Ascending aorta (tissue), 2 donors: Measurements from ENCODE around the gene ARSG. TPM values are rescaled to one million over a fixed set of nuclear protein-coding genes. Genes with fewer than 3 reads are reported as not detected.

Experiments used
- DNase-seq, 2 donors: peaks; one replicate each; pipeline ENCODE4 v3.0.0-alpha.2; 2019; ENCODE audit warnings: low spot score in 2 of 2
- H3K27ac ChIP-seq, 2 donors: fragments of 200-600 bp; sonication (generic); one replicate each; pipeline ENCODE4 v1.5.1; 2016 to 2017; ENCODE audit warnings: mild to moderate bottlenecking in 1 of 2
- H3K27me3 ChIP-seq: fragments of 200-600 bp; sonication (generic); one replicate; pipeline ENCODE4 v1.5.1; 2017
- H3K36me3 ChIP-seq, 2 donors: fragments of 200-600 bp; sonication (generic); one replicate each; pipeline ENCODE4 v1.5.1; 2016
- H3K4me1 ChIP-seq, 2 donors: fragments of 200-600 bp; sonication (generic); one replicate each; pipeline ENCODE4 v1.5.1; 2016 to 2017; ENCODE audit warnings: mild to moderate bottlenecking in 1 of 2
- H3K4me3 ChIP-seq, 2 donors: fragments of 200-600 bp; sonication (generic); one replicate each; pipeline ENCODE4 v1.5.1; 2016 to 2017; ENCODE audit warnings: mild to moderate bottlenecking in 1 of 2
- H3K9me3 ChIP-seq, 2 donors: fragments of 200-600 bp; sonication (generic); one replicate each; pipeline ENCODE4 v1.5.1; 2016
- CTCF ChIP-seq, 3 experiments: fragments of 200-600 bp in 2 of 3; fragments of 450-650 bp in 1 of 3; sonication (generic) in 2 of 3; IDR thresholded peaks; one replicate each; pipeline ENCODE4 v1.5.1; 2016 to 2019; ENCODE audit warnings: antibody characterized with exemption in 3 of 3, mild to moderate bottlenecking in 1 of 3, moderate library complexity in 1 of 3
- intact Hi-C: fragments of 100-400 bp; cut with DNase I; formaldehyde crosslinking; loops from one replicate; pipeline ENCODE4 v1.15.1; 2023
- total RNA-seq: library from RNA; depleted of rRNA; stranded (reverse); fragments of >200 nt; gene quantifications from one replicate; pipeline ENCODE4 v1.1.0, GENCODE V29; 2016

Gene ARSG
- total RNA-seq, 1 donor from 2014 or later: 7.3 TPM

GRCh38 chr17:68320311-68320865 is 29.1 kb downstream of the ARSG start:
- no peaks in the 10 kb centered on the region for H3K27me3 ChIP-seq
- TF ChIP-seq CTCF (IDR thresholded peaks at IDR 0.05): no peak
- intact Hi-C loops: no loop called here

GRCh38 chr17:68320943-68321555 is 29.8 kb downstream of the ARSG start:
- Histone ChIP-seq H3K4me1 (no peaks in the 10 kb centered on the region), H3K9me3 (no peaks in the 10 kb centered on the region), H3K27ac (no peak overlapping the region), H3K27me3 (no peaks in the 10 kb centered on the region), H3K36me3 (no peaks in the 10 kb centered on the region), H3K4me3 (no peak overlapping the region)
- no peak for DNase-seq
- TF ChIP-seq CTCF (IDR thresholded peaks at IDR 0.05): no peak
- intact Hi-C loops: no loop called here

More at GRCh38 chr17:68320311-68320865, 29.1 kb downstream of the ARSG start:
- Histone ChIP-seq H3K9me3 (no peaks in the 10 kb centered on the region), H3K27ac (no peak overlapping the region), H3K4me1 (no peaks in the 10 kb centered on the region), H3K36me3 (no peaks in the 10 kb centered on the region), H3K4me3 (no peak overlapping the region)
- no peak for DNase-seq

- Histone ChIP-seq H3K9me3 (no peaks in the 10 kb centered on the region), H3K4me3 (no peak overlapping the region), H3K27me3 (no peaks in the 10 kb centered on the region), H3K4me1 (no peaks in the 10 kb centered on the region), H3K36me3 (no peaks in the 10 kb centered on the region), H3K27ac (no peak overlapping the region)
- intact Hi-C loops: no loop called here
- no peak for DNase-seq
- TF ChIP-seq CTCF (IDR thresholded peaks at IDR 0.05): no peak
Observed at GRCh38 chr17:68321556-68321954, 30.3 kb downstream of the ARSG start.

GRCh38 chr17:68322630-68323029 is 31.3 kb downstream of the ARSG start:
- no peak overlapping the region for H3K4me3 ChIP-seq
- H3K36me3 ChIP-seq: no peaks in the 10 kb centered on the region
- H3K27me3 ChIP-seq: no peaks in the 10 kb centered on the region
- H3K9me3 ChIP-seq: no peaks in the 10 kb centered on the region
- TF ChIP-seq CTCF (IDR thresholded peaks at IDR 0.05): no peak
- no peaks in the 10 kb centered on the region for H3K4me1 ChIP-seq
- H3K27ac ChIP-seq: no peak overlapping the region
- intact Hi-C loops: no loop called here
- no peak for DNase-seq

GRCh38 chr17:68324114-68324513 is 32.8 kb downstream of the ARSG start:
- Histone ChIP-seq H3K4me1 (no peaks in the 10 kb centered on the region), H3K36me3 (no peaks in the 10 kb centered on the region), H3K4me3 (no peak overlapping the region), H3K9me3 (no peaks in the 10 kb centered on the region), H3K27me3 (no peaks in the 10 kb centered on the region), H3K27ac (no peak overlapping the region)
- no peak for TF ChIP-seq CTCF (IDR thresholded peaks at IDR 0.05)
- intact Hi-C loops: no loop called here
- no peak for DNase-seq
